Trophoblast cell (in vitro differentiated cells and primary cell): ENCODE measurements around the gene PAQR7.

Source experiments
- DNase-seq, 2 donors: peaks; one replicate each; pipeline ENCODE4 v3.0.0-alpha.2; 2016
- H2AFZ ChIP-seq: 2 replicates; pipeline ENCODE4 v1.6.1; 2013; ENCODE audit warnings: low read length, moderate library complexity, mild to moderate bottlenecking; ENCODE audit not compliant: insufficient read depth, poor library complexity
- H2AK5ac ChIP-seq: 2 replicates; pipeline ENCODE4 v1.6.1; 2013; ENCODE audit warnings: mild to moderate bottlenecking, low read length
- H2BK120ac ChIP-seq: 2 replicates; pipeline ENCODE4 v1.6.1; 2013; ENCODE audit warnings: low read length, mild to moderate bottlenecking, moderate library complexity; ENCODE audit not compliant: insufficient read depth, poor library complexity
- H2BK12ac ChIP-seq: 2 replicates; pipeline ENCODE4 v1.6.1; 2013; ENCODE audit warnings: mild to moderate bottlenecking, low read length, moderate library complexity
- H2BK5ac ChIP-seq: 2 replicates; pipeline ENCODE4 v1.6.1; 2013; ENCODE audit warnings: low read length, low read depth, moderate library complexity, mild to moderate bottlenecking; ENCODE audit not compliant: poor library complexity
- H3K14ac ChIP-seq: 2 replicates; pipeline ENCODE4 v1.6.1; 2013; ENCODE audit warnings: mild to moderate bottlenecking, low read length
- H3K18ac ChIP-seq: 2 replicates; pipeline ENCODE4 v1.6.1; 2013; ENCODE audit warnings: mild to moderate bottlenecking, low read length
- H3K23ac ChIP-seq: 2 replicates; pipeline ENCODE4 v1.6.1; 2013; ENCODE audit warnings: low read length
- H3K27ac ChIP-seq: 2 replicates; pipeline ENCODE4 v1.5.1; 2013; ENCODE audit warnings: low read depth, mild to moderate bottlenecking, inconsistent platforms, low read length, moderate library complexity
- H3K27me3 ChIP-seq: 2 replicates; pipeline ENCODE4 v1.6.1; 2013; ENCODE audit warnings: inconsistent platforms, mild to moderate bottlenecking, low read length, moderate library complexity; ENCODE audit not compliant: insufficient read depth
- H3K36me3 ChIP-seq, 2 experiments: 1 replicate in 1 of 2; 2 replicates in 1 of 2; pipeline ENCODE4 v1.6.1; 2013; ENCODE audit warnings: low read length in 2 of 2, mild to moderate bottlenecking in 2 of 2, moderate library complexity in 1 of 2; ENCODE audit not compliant: insufficient read depth in 2 of 2, control insufficient read depth in 1 of 2
- H3K4ac ChIP-seq: 2 replicates; pipeline ENCODE4 v1.6.1; 2013; ENCODE audit warnings: low read depth, mild to moderate bottlenecking, low read length, moderate library complexity
- H3K4me1 ChIP-seq, 2 experiments: 1 replicate in 1 of 2; 2 replicates in 1 of 2; pipeline ENCODE4 v1.6.1; 2013; ENCODE audit warnings: low read length in 2 of 2, mild to moderate bottlenecking in 2 of 2, moderate library complexity in 1 of 2; ENCODE audit not compliant: insufficient read depth in 2 of 2, control insufficient read depth in 1 of 2
- H3K4me2 ChIP-seq: 2 replicates; pipeline ENCODE4 v1.6.1; 2013; ENCODE audit warnings: inconsistent platforms, mild to moderate bottlenecking, low read length, moderate library complexity
- H3K4me3 ChIP-seq: 2 replicates; pipeline ENCODE4 v1.5.1; 2013; ENCODE audit warnings: mild to moderate bottlenecking, low read depth, low read length, inconsistent platforms
- H3K79me1 ChIP-seq: one replicate; pipeline ENCODE4 v1.6.1; 2013; ENCODE audit warnings: low read length
- H3K79me2 ChIP-seq: 2 replicates; pipeline ENCODE4 v1.6.1; 2013; ENCODE audit warnings: low read length, mild to moderate bottlenecking; ENCODE audit not compliant: control insufficient read depth, insufficient read depth, poor library complexity
- H3K9ac ChIP-seq: 2 replicates; pipeline ENCODE4 v1.6.1; 2013; ENCODE audit warnings: mild to moderate bottlenecking, low read length
- H3K9me3 ChIP-seq: 2 replicates; pipeline ENCODE4 v1.6.1; 2013; ENCODE audit warnings: low read depth, mild to moderate bottlenecking, control low read depth, inconsistent platforms, low read length; ENCODE audit not compliant: insufficient read depth
- H4K12ac ChIP-seq: 2 replicates; pipeline ENCODE4 v1.6.1; 2013; ENCODE audit warnings: low read depth, mild to moderate bottlenecking, low read length, moderate library complexity
- H4K8ac ChIP-seq: 2 replicates; pipeline ENCODE4 v1.6.1; 2013; ENCODE audit warnings: low read depth, mild to moderate bottlenecking, low read length, moderate library complexity
- H4K91ac ChIP-seq: one replicate; pipeline ENCODE4 v1.6.1; 2013; ENCODE audit warnings: low read depth, mild to moderate bottlenecking, low read length, moderate library complexity
- WGBS: extraction: QIAGEN DNeasy Blood & Tissue Kit; methylation state at CpG from one replicate; pipeline ENCODE4 v1.1.7; 2013; ENCODE audit warnings: missing lambda C conversion rate; ENCODE audit not compliant: insufficient read length, insufficient coverage; ENCODE audit errors: extremely low coverage; 5-methylcytosine and 5-hydroxymethylcytosine counted together

The PAQR7 gene

GRCh38 chr1:25880518-25880917 is 5.0 kb upstream of the PAQR7 start:
- Histone ChIP-seq H2BK5ac (no peak overlapping the region), H3K27ac (no peak overlapping the region), H3K36me3 (peaks cover 0 to 3% of the 10 kb centered on the region in 2 experiments), H3K4ac (no peak overlapping the region), H3K79me1 (peaks cover 18% of the 10 kb centered on the region), H3K4me1 (peaks cover 20 to 34% of the 10 kb centered on the region in 2 experiments), H2AFZ (no peak overlapping the region), H4K12ac (no peak overlapping the region), H4K91ac (peak overlapping the region; percentile 44), H4K8ac (no peak overlapping the region), H2AK5ac (no peak overlapping the region), H3K4me2 (no peak overlapping the region), H3K14ac (no peak overlapping the region), H2BK120ac (peak overlapping the region; percentile 8), H3K23ac (no peak overlapping the region), H3K79me2 (peaks cover 2% of the 10 kb centered on the region), H3K9ac (no peak overlapping the region), H3K4me3 (no peak overlapping the region), H3K27me3 (no peaks in the 10 kb centered on the region), H3K18ac (no peak overlapping the region), H3K9me3 (no peaks in the 10 kb centered on the region), H2BK12ac (no peak overlapping the region)
- WGBS, result no CpG with 5 or more reads among the region's 5 CpGs
- DNase-seq, result no peak

- peak overlapping the region; percentile 50 for H3K14ac ChIP-seq
- H3K27ac ChIP-seq, result peak overlapping the region; percentile 70
- no peak overlapping the region for H2AFZ ChIP-seq
- peak; percentile 63 to 77 for DNase-seq
- peak overlapping the region; percentile 44 for H4K91ac ChIP-seq
- peak overlapping the region; percentile 1 for H2BK5ac ChIP-seq
- peak overlapping the region; percentile 9 for H3K4me2 ChIP-seq
- H3K27me3 ChIP-seq, result no peaks in the 10 kb centered on the region
- H3K79me1 ChIP-seq, result peaks cover 25% of the 10 kb centered on the region
- H3K9me3 ChIP-seq, result no peaks in the 10 kb centered on the region
- no CpG with 5 or more reads among the region's 2 CpGs for WGBS
- peak overlapping the region; percentile 20 for H2AK5ac ChIP-seq
- peak overlapping the region; percentile 12 for H3K18ac ChIP-seq
- peak overlapping the region; percentile 16 for H2BK12ac ChIP-seq
- no peaks in the 10 kb centered on the region for H3K36me3 ChIP-seq
- H2BK120ac ChIP-seq, result peak overlapping the region; percentile 2
- H3K4me3 ChIP-seq, result no peak overlapping the region
- H3K23ac ChIP-seq, result no peak overlapping the region
- no peak overlapping the region for H3K4ac ChIP-seq
- H4K12ac ChIP-seq, result peak overlapping the region; percentile 20
- peak overlapping the region; percentile 11 for H4K8ac ChIP-seq
- no peak overlapping the region for H3K9ac ChIP-seq
- peaks cover 23 to 37% of the 10 kb centered on the region in 2 experiments for H3K4me1 ChIP-seq
- H3K79me2 ChIP-seq, result peaks cover 8% of the 10 kb centered on the region
Observed at GRCh38 chr1:25879675-25880074, 4.2 kb upstream of the PAQR7 start.

GRCh38 chr1:25878690-25879089 is 3.2 kb upstream of the PAQR7 start:
- Histone ChIP-seq H2BK12ac (no peak overlapping the region), H4K91ac (peak overlapping the region; percentile 76), H3K27ac (peak overlapping the region; percentile 70), H2AK5ac (no peak overlapping the region), H3K79me1 (peaks cover 29% of the 10 kb centered on the region), H3K4me3 (no peak overlapping the region), H4K12ac (no peak overlapping the region), H3K4me2 (peak overlapping the region; percentile 38), H3K9me3 (no peaks in the 10 kb centered on the region), H3K18ac (no peak overlapping the region), H2BK120ac (peak overlapping the region; percentile 39), H3K9ac (no peak overlapping the region), H4K8ac (no peak overlapping the region), H2BK5ac (peak overlapping the region; percentile 49), H3K27me3 (no peaks in the 10 kb centered on the region), H3K36me3 (no peaks in the 10 kb centered on the region), H3K4ac (no peak overlapping the region), H3K4me1 (peaks cover 29 to 42% of the 10 kb centered on the region in 2 experiments), H3K79me2 (peaks cover 12% of the 10 kb centered on the region), H3K23ac (no peak overlapping the region), H2AFZ (no peak overlapping the region), H3K14ac (no peak overlapping the region)
- peak; percentile 78 to 86 for DNase-seq
- WGBS, result no CpG with 5 or more reads among the region's 5 CpGs

- H2AK5ac ChIP-seq, result no peak overlapping the region
- H2BK5ac ChIP-seq, result no peak overlapping the region
- no peak overlapping the region for H3K4ac ChIP-seq
- peaks cover 12% of the 10 kb centered on the region for H3K79me2 ChIP-seq
- H3K23ac ChIP-seq, result no peak overlapping the region
- no peak overlapping the region for H2BK12ac ChIP-seq
- no CpG with 5 or more reads among the region's 2 CpGs for WGBS
- H4K91ac ChIP-seq, result no peak overlapping the region
- H3K27me3 ChIP-seq, result no peaks in the 10 kb centered on the region
- H2AFZ ChIP-seq, result no peak overlapping the region
- no peak overlapping the region for H3K9ac ChIP-seq
- H3K14ac ChIP-seq, result no peak overlapping the region
- no peak overlapping the region for H3K4me3 ChIP-seq
- no peak overlapping the region for H4K12ac ChIP-seq
- H3K4me1 ChIP-seq, result peaks cover 32 to 42% of the 10 kb centered on the region in 2 experiments
- H3K36me3 ChIP-seq, result no peaks in the 10 kb centered on the region
- no peaks in the 10 kb centered on the region for H3K9me3 ChIP-seq
- H4K8ac ChIP-seq, result no peak overlapping the region
- H3K18ac ChIP-seq, result no peak overlapping the region
- DNase-seq, result no peak
- H3K4me2 ChIP-seq, result no peak overlapping the region
- no peak overlapping the region for H2BK120ac ChIP-seq
- H3K27ac ChIP-seq, result no peak overlapping the region
- peaks cover 29% of the 10 kb centered on the region for H3K79me1 ChIP-seq
Observed at GRCh38 chr1:25877155-25877554, 1.6 kb upstream of the PAQR7 start.
